Osteoblast (primary cell): ENCODE data around the gene BMP2K. TPM values are rescaled to one million over a fixed set of nuclear protein-coding genes. Genes with fewer than 3 reads are reported as not detected.

Experiments used
- DNase-seq: peaks from one replicate; pipeline ENCODE4 v3.0.0; 2011; ENCODE audit warnings: low spot score, mixed read lengths; ENCODE audit not compliant: insufficient read length; ENCODE audit errors: missing footprints
- H2AFZ ChIP-seq: 2 replicates; pipeline ENCODE4 v1.6.0; 2011; ENCODE audit warnings: mild to moderate bottlenecking, low read length
- H3K27ac ChIP-seq: 2 replicates; pipeline ENCODE4 v1.5.1; 2011; ENCODE audit warnings: mild to moderate bottlenecking, low read depth, low read length, moderate library complexity
- H3K27me3 ChIP-seq: 2 replicates; pipeline ENCODE4 v1.6.0; 2012; ENCODE audit warnings: mild to moderate bottlenecking, control low read depth, inconsistent platforms, low read length, moderate library complexity; ENCODE audit not compliant: insufficient read depth
- H3K36me3 ChIP-seq: 2 replicates; pipeline ENCODE4 v1.5.1; 2011; ENCODE audit warnings: mild to moderate bottlenecking, low read length, control low read depth, moderate library complexity; ENCODE audit not compliant: insufficient read depth
- H3K4me1 ChIP-seq: 2 replicates; pipeline ENCODE4 v1.5.1; 2011; ENCODE audit warnings: mild to moderate bottlenecking, low read length, control low read depth, moderate library complexity; ENCODE audit not compliant: insufficient read depth
- H3K4me2 ChIP-seq: 2 replicates; pipeline ENCODE4 v1.6.0; 2011; ENCODE audit warnings: mild to moderate bottlenecking, low read length; ENCODE audit not compliant: insufficient read depth
- H3K4me3 ChIP-seq: fragments of 200-600 bp; sonication (generic); 3 replicates; pipeline ENCODE4 v1.5.1; 2012; ENCODE audit warnings: mild to moderate bottlenecking, low read length, inconsistent platforms; ENCODE audit not compliant: insufficient read depth
- H3K79me2 ChIP-seq: 2 replicates; pipeline ENCODE4 v1.6.0; 2012; ENCODE audit warnings: mild to moderate bottlenecking, low read length, control low read depth, inconsistent platforms; ENCODE audit not compliant: insufficient read depth
- H3K9me3 ChIP-seq: 2 replicates; pipeline ENCODE4 v1.5.1; 2011; ENCODE audit warnings: low read depth, low read length, control low read depth
- H4K20me1 ChIP-seq: 2 replicates; pipeline ENCODE4 v1.6.0; 2012; ENCODE audit warnings: mild to moderate bottlenecking, low read length, control low read depth; ENCODE audit not compliant: insufficient read depth
- total RNA-seq: library from RNA; depleted of rRNA; stranded (reverse); fragments of >200 nt; gene quantifications from 2 replicates; pipeline ENCODE4 v1.2.3, GENCODE V29; 2012
- TF ChIP-seq, protein P1 (sequence below): IDR thresholded peaks from 2 replicates; pipeline ENCODE4 v1.5.1; 2011; ENCODE audit warnings: mild to moderate bottlenecking, low read depth, low read length, moderate library complexity; ENCODE audit errors: extremely low read depth

Gene BMP2K
- total RNA-seq, 1 donor: 61.2 TPM

DNA sequence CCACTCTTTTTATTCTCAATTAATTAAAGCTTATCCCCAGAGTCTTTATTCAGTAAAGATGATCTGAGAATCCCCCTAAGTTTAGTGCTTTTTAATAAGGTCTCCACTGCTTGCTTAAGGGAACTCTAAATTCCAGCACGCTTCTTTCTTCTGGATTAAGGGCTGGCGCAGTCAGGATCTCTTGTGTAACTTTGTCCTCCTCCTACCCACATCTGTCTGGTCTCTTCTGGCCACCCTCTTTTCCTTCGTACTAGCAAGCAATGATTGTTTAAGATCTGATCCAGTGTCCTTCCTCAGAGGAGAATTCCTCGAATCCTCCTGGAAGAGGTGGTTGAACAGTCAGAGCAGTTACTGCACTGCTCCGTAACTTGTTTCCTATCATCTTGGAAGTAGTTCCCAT, 177.1 kb downstream of the BMP2K start:
- no peak for DNase-seq
- Histone ChIP-seq H3K79me2 (no peaks in the 10 kb centered on the region), H3K4me1 (no peaks in the 10 kb centered on the region), H4K20me1 (no peaks in the 10 kb centered on the region), H3K27me3 (peaks cover 7% of the 10 kb centered on the region), H3K4me2 (no peak overlapping the region), H3K9me3 (no peaks in the 10 kb centered on the region), H2AFZ (no peak overlapping the region), H3K4me3 (no peak overlapping the region), H3K36me3 (no peaks in the 10 kb centered on the region), H3K27ac (no peak overlapping the region)
- TF ChIP-seq, protein P1, sequence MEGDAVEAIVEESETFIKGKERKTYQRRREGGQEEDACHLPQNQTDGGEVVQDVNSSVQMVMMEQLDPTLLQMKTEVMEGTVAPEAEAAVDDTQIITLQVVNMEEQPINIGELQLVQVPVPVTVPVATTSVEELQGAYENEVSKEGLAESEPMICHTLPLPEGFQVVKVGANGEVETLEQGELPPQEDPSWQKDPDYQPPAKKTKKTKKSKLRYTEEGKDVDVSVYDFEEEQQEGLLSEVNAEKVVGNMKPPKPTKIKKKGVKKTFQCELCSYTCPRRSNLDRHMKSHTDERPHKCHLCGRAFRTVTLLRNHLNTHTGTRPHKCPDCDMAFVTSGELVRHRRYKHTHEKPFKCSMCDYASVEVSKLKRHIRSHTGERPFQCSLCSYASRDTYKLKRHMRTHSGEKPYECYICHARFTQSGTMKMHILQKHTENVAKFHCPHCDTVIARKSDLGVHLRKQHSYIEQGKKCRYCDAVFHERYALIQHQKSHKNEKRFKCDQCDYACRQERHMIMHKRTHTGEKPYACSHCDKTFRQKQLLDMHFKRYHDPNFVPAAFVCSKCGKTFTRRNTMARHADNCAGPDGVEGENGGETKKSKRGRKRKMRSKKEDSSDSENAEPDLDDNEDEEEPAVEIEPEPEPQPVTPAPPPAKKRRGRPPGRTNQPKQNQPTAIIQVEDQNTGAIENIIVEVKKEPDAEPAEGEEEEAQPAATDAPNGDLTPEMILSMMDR: no peak

DNA sequence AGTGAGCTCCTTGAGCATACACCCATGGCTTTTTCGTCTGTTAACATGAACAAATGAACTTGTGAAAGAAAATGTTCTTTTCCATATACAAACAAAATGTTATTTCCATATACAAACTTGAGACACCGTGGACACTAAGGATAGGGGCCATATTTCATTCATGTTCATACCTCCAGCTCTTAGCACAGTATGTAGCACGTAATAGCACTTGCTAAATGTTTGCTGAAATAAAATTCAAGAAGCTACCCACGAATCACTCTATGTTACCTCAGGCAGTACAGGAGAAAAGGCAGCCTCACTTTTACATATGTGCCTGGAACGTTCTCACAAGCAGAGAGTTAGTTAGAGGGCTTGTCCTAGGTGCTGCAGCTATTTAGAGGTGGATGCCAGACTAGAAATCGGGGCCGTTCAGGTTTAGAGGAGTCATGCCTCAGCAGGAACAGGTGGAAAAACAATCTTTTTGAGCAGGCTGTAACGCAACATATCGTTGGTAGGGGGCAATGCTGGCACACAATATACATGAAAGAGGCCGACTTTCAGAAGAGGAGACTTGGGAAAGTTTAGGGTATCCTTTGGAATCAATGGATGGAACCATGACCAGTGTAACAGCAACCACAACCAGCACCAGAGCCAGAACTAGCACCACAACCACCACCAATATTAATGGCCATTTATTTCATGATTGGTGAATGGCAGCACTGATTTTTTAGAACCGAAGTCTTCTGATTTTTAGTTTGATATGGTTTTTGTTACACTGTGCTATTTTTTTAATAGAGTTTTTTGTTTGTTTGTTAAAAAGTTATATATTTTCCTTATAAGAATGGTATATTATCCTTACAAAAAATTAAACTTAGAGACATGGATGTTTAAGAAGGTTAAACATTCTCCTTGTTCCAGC, 177.9 kb downstream of the BMP2K start:
- Histone ChIP-seq H4K20me1 (no peaks in the 10 kb centered on the region), H3K27me3 (peaks cover 6% of the 10 kb centered on the region), H3K27ac (no peak overlapping the region), H3K4me2 (no peak overlapping the region), H3K36me3 (no peaks in the 10 kb centered on the region), H3K4me3 (no peak overlapping the region), H3K4me1 (no peaks in the 10 kb centered on the region), H3K9me3 (no peaks in the 10 kb centered on the region), H2AFZ (no peak overlapping the region), H3K79me2 (no peaks in the 10 kb centered on the region)
- no peak for DNase-seq
- TF ChIP-seq, protein P1: peak; percentile 40

DNA sequence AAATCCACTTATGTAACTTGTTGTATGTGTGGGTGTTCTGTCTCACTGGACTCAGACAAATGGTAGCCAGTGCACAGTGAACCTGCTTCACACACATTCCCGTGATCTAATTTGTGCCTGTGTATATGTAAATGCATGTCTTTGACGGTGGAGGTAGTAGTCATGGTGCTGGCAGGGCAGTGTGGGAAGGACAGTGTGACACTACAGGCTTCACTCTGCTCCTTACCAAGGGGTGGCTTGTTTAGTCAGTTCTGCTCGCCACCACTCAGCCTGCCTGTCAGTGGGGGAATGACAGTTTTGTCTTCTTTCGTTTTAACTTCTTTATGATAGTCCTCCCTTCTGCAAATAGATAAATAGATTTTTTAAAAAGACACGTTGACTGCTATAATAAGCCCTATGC, 180.8 kb downstream of the BMP2K start:
- Histone ChIP-seq H3K27ac (no peak overlapping the region), H3K9me3 (no peaks in the 10 kb centered on the region), H3K27me3 (no peaks in the 10 kb centered on the region), H3K36me3 (no peaks in the 10 kb centered on the region), H3K79me2 (no peaks in the 10 kb centered on the region), H2AFZ (no peak overlapping the region), H3K4me1 (no peaks in the 10 kb centered on the region), H4K20me1 (no peaks in the 10 kb centered on the region), H3K4me2 (no peak overlapping the region), H3K4me3 (no peak overlapping the region)
- TF ChIP-seq, protein P1: no peak
- no peak for DNase-seq

DNA sequence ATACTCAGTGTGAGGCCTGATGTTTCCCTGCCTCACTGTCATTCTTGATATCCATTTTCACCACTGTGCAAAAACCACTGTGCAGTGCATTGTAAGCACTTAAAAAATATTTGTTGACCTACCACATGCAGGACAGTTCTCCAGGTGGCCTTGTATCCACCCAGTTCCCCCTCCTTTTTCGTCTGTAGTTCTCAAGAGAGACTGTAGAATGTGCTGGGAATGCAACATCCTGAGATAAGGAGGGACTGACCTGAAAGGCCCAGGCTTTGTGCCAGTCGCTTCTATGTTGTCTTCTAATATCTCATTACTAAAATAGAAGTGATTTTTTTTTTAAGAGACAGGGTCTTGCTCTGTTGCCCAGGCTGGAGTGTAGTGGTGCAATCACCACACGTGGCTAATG, 184.8 kb downstream of the BMP2K start:
- H3K9me3 ChIP-seq: no peaks in the 10 kb centered on the region
- DNase-seq: no peak
- no peak overlapping the region for H2AFZ ChIP-seq
- no peak overlapping the region for H3K27ac ChIP-seq
- TF ChIP-seq, protein P1: no peak
- no peaks in the 10 kb centered on the region for H3K4me1 ChIP-seq
- H3K4me3 ChIP-seq: no peak overlapping the region
- H4K20me1 ChIP-seq: no peaks in the 10 kb centered on the region
- no peak overlapping the region for H3K4me2 ChIP-seq
- H3K27me3 ChIP-seq: no peaks in the 10 kb centered on the region
- H3K79me2 ChIP-seq: no peaks in the 10 kb centered on the region
- H3K36me3 ChIP-seq: no peaks in the 10 kb centered on the region
